GM21447 (cell line): ENCODE measurements around the gene MEIKIN.
"Not testable (repeated sequence)": the region's sequence is repeated elsewhere in the genome, so short reads cannot be mapped to it uniquely, and the experiment has no call there.

Source experiments
- ATAC-seq: cut with Tn5 transposase; IDR thresholded peaks from one replicate; pipeline ENCODE4 v1.9.1; 2021; ENCODE audit not compliant: unreplicated experiment

MEIKIN gene

DNA sequence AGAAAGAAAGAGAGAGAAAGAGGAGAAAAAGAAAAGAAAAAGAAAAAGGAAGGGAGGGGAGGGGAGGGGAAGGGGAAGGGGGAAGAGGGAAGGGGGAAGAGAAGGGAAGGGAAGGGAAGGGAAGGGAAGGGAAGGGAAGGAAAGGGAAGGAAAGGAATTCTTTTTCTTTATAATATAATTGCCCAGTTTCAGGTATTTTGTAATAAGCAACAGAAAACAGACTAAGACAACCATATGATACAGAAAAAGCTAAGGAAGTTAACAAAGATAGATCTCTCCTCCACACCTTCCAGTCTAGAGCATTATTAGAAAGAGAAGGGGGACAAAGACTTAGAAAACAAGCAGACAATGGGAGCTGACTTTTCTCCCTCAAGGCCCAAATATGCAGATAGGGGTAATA, 31.0 kb downstream of the MEIKIN start:
- ATAC-seq: no peak

GRCh38 chr5:131913603-131914002, 31.9 kb downstream of the MEIKIN start:
- no peak for ATAC-seq

GRCh38 chr5:131906668-131907067, 38.8 kb downstream of the MEIKIN start:
- ATAC-seq: no peak

DNA sequence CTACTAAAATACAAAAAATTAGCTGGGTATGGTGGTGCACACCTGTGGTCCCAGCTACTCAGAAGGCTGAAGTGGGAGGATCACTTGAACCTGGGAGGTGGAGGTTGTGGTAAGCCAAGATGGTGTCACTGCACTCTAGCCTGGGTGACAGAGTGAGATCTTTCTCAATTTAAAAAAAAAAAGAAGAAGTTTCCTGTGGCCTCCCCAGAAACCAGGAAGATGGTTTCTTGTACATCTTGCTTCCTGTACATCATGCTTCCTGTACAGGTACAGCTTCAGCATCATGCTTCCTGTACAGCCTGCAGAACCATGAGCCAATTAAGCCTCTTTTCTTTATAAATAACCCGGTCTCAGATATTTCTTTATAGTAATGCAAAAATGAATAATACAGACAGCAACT, 43.2 kb downstream of the MEIKIN start:
- not testable (repeated sequence) for ATAC-seq

DNA sequence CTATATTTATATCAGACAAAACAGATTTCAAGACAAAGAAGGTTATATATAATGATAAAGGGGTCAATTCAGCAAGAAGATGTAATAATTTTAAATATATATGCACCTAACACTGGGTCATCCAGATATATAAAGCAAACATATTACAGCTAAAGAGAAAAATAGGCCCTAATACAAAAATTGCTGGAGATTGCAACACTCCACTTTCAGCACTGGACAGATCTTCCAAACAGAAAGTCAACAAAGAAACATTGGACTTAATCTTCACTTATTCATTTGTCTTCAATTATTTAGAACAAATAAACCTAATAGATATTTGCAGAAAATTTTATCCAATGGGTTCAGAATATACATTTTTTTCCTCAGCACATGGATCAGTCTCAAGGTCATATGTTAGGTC, 45.8 kb downstream of the MEIKIN start:
- ATAC-seq: no peak

DNA sequence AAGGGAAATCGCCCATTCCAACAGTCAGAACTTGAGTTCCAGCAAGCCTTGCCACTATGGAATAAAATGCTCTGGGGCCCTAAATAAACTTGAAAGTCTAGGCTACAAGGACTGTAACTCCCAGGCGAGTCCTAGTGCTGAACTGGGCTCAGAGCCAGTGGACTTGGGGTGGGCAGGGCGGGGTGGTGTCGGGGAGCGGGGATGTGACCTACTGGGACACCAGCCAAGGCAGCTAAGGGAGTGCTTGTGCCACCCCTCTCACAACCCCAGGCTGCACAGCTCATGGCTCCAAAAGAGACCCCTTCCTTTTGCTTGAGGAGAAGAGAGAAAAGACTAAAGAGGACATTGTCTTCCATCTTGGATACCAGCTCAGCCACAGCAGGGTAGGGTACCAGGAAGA, 61.5 kb downstream of the MEIKIN start:
- no peak for ATAC-seq

DNA sequence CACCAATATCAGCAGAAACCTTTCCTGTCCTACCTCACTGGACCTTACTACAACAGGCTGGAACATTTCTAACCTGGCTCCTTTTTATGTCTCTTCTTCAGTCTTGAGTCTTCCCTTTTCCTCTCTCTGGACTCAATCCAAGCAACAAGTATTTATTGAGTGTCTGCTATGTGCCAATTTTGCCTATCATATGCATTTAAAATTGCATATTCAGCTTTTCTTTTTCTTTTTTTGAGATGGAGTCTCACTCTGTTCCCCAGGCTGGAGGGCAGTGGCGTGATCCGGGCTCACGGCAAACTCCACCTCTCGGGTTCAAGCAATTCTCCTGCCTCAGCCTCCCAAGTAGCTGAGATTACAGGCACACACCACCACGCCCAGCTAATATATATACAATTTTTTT, 65.8 kb downstream of the MEIKIN start:
- no peak for ATAC-seq

DNA sequence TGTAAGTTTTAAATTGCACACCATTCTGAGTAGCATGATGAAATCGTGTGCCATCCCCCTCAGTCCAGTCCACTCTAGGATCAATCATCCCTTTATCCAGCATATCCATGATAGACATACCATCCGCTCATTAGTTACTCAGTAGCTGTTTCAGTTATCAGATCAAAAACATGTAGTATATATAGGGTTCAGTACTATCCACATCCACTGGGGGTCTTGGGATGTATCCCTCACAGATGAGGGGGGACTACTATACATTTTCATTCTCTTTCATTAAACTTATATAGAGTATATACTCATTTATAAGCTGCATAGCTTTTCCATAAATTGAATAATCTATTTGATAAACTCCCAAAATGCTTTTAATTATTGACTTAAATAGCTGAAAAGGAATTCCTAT, 67.6 kb downstream of the MEIKIN start:
- no peak for ATAC-seq

GRCh38 chr5:131871251-131871650, 74.2 kb downstream of the MEIKIN start:
- ATAC-seq: not testable (repeated sequence)

- ATAC-seq: no peak
These were observed 77.9 kb downstream of the MEIKIN start for GRCh38 chr5:131867524-131867923.

DNA sequence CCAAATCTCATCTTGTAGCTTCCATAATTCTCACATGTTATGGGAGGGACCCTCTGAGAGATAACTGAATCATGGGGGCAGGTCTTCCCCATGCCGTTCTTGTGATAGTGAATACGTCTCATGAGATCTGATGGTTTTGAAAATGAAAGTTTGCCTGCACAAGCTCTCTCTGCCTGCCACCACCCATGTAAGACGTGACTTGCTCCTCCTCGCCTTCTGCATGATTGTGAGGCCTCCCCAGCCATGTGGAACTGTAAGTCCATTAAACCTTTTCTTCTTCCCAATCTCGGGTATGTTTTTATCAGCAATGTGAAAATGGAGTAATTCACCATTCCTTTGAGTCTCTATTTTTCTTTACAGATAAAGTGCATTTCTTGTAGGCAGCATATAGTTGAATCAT, 81.8 kb downstream of the MEIKIN start:
- ATAC-seq: no peak

DNA sequence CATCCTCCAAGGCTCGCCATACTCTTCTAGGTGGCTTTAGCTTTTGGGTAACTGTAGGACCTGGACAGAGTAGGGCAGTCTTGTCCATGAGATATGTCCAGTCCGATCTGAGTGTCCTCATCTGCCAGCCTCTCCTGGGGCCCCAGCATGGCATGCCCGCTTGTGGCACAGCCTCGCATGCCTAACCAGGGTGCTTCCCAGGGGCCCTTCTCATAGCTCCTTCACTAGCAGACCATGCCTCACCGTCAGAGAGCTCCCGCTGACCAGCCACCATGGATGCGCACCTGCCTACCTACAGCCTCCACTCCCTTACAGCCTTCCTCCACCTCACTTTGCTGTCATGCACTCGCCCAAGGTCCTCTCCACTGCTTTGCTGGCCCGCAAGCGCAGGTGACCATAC, 88.1 kb downstream of the MEIKIN start:
- ATAC-seq: no peak

GRCh38 chr5:131855452-131855851, 90.0 kb downstream of the MEIKIN start:
- ATAC-seq: no peak

GRCh38 chr5:131854134-131854533, 91.3 kb downstream of the MEIKIN start:
- ATAC-seq: peak; percentile 93

- ATAC-seq: no peak
These were observed 96.8 kb downstream of the MEIKIN start for GRCh38 chr5:131848662-131849061.

DNA sequence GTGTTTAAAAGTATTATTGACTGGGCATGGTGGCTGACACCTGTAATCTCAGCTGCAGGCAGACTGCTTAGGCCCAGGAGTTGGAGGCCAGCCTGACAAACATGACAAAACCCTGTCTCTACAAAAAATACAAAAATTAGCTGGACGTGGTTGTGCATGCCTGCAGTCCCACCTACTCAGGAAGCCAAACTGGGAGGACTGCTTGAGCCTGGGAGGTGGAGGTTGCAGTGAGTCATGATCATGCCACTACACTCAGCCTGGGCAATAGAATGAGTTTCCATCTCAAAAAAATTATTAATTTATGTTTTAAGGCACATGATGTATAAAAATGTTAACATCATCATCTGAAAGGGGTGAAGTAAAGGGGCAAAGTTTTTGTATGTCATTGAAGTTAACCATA, 98.9 kb downstream of the MEIKIN start:
- ATAC-seq: no peak

DNA sequence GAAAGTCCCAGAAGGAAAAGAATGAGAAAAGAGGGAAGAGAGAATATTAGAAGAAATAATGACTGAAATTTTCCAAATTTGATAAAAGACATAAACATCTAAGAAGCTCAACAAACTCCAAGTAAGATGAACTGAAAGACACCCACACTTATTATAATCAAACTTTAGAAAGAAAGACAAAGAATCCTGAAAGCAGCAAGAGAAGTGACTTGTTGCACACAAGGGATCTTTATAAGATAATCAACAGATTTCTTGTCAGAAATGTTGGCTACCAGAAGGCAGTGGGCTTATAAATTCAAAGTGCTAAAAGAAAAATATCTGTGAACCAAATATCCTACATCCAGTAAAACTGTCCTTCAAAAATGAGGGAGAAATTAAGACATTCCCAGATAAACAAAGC, 99.6 kb downstream of the MEIKIN start:
- ATAC-seq: no peak

GRCh38 chr5:131842971-131843370, 102.5 kb downstream of the MEIKIN start:
- ATAC-seq: not testable (repeated sequence)

DNA sequence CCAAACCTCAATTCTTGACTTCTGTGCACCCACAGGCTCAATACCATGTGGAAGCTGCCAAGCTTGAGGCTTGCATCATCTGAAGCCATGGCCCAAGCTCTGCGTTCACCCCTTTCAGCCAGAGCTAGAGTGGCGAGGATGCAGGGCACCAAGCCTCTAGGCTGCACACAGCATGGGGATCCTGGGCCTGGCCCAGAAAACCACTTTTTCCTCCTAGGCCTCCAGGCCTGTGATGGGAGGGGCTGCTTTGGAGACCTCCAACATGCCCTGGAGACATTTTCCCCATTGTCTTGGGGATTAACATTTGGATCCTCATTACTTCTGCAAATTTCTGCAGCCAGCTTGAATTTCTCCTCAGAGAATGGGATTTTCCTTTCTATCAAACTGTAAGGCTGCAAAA, 112.8 kb downstream of the MEIKIN start:
- not testable (repeated sequence) for ATAC-seq

DNA sequence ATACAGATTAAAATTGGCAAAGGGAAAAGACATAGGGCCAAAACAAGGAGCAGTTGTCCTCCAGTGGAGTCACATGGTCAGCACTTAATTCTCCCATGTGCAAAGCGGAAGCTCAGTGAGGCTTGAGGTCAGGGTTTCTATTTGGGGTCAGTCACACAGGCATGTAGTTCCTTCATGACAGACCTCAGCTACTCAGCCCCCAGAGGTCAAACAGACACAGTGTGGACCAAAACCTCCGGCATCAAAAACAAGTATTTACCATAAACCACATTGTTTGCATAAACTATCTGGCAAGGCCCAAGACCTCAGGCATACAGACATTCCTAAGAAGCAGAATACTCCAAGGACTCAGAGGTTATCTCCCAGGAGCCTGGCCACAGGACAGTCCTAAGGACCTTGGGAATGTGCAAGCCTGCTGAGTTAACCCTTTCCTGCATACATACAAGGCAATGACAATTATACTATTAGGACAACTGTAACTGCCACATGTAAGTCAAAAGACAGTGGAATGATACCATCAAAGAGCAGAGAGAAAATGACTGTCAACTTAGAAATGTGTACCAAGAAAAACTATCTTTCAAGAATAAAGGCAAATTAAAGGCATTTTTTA, 120.0 kb downstream of the MEIKIN start:
- no peak for ATAC-seq

DNA sequence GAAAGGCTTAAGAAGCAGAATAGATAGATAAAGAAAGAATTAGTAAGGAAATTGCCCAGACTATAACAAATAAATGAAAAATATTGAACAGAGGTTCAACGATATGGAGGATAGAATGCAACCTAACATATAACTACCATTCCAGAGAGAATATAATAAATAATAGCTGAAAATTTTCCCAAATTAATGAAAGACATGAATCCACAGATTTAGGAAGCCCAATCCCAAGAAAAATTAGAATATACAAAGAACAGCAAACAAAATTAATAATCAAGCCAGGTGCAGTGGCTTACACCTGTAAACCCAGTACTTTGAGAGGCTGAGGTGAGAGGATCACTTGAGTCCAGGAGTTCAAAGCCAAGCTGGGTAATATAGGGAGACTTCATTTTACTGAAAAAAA, 120.8 kb downstream of the MEIKIN start:
- ATAC-seq: no peak

GRCh38 chr5:131821221-131821620, 124.2 kb downstream of the MEIKIN start:
- ATAC-seq: no peak

GRCh38 chr5:131818001-131818724, 127.3 kb downstream of the MEIKIN start:
- ATAC-seq: no peak
